HUES64 (cell line): ENCODE results near the gene TNFAIP8.
"Not testable (repeated sequence)": the region's sequence is repeated elsewhere in the genome, so short reads cannot be mapped to it uniquely, and the experiment has no call there.

Source experiments
- H3K27ac ChIP-seq: 2 replicates; pipeline ENCODE4 v1.7.0; 2013; ENCODE audit warnings: low read depth, low read length, inconsistent platforms
- H3K27me3 ChIP-seq: 2 replicates; pipeline ENCODE4 v1.6.1; 2013; ENCODE audit warnings: mild to moderate bottlenecking, low read length; ENCODE audit not compliant: insufficient read depth
- H3K36me3 ChIP-seq: 2 replicates; pipeline ENCODE4 v1.6.1; 2013; ENCODE audit warnings: mild to moderate bottlenecking, low read length; ENCODE audit not compliant: insufficient read depth
- H3K4me1 ChIP-seq: 2 replicates; pipeline ENCODE4 v1.6.1; 2013; ENCODE audit warnings: mild to moderate bottlenecking, low read length, moderate library complexity; ENCODE audit not compliant: insufficient read depth
- H3K4me3 ChIP-seq: 2 replicates; pipeline ENCODE4 v1.5.1; 2013; ENCODE audit warnings: mild to moderate bottlenecking, low read length, moderate library complexity
- H3K9ac ChIP-seq: 2 replicates; pipeline ENCODE4 v1.6.1; 2013; ENCODE audit warnings: mild to moderate bottlenecking, low read depth, low read length
- H3K9me3 ChIP-seq: 2 replicates; pipeline ENCODE4 v1.6.1; 2013; ENCODE audit warnings: low read depth, low read length; ENCODE audit not compliant: insufficient read depth
- WGBS: fragments of 150-250, 120-280 bp; methylation state at CpG from one replicate; pipeline ENCODE4 v1.1.7; 2013; ENCODE audit warnings: missing lambda C conversion rate; 5-methylcytosine and 5-hydroxymethylcytosine counted together

Gene TNFAIP8

DNA sequence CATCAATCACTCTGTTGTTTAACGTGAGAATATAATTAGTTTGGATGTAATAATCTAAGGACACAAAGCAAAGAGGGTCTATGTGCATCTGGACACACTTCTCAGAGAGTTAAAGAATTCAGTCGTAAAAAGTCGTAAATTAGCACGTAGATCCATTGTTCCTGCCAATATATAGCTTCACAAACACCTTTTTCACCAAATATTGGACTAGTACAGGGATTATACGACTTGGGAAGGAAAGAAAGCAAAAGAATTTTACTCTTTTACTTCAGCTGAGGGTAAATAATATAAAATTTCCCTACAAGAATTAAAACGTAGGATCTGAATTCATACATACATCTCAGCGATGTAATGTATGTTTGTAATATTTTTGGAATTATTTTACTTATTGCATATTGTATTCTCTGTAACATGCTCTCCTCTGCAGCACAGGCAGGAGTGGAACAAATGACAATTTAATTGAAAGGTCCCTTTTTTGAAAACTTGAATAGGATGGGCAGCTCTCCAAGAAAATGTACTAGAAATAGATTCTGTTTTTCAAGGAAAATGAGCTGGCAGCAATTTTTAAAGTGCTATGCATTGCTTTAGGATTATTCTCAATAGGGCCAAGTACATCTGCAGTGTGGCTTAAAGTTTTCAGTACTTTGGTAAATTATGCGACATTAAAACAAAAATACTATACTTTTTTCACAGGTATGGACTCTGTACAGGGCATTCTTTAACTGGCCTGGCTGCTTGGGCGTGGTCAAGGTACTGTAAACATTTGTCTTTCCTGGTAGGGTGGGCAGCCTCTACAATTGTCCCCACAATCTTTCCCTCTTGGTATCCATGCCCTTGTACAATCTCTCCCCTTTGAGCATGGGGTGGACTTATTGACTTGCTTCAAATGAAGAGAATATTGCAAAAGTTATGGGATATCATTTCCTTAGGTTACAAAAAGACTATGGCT lies 56.7 kb downstream of the TNFAIP8 start:
- Histone ChIP-seq H3K27ac (no peak overlapping the region), H3K4me1 (peaks cover 7% of the 10 kb centered on the region), H3K36me3 (no peaks in the 10 kb centered on the region), H3K27me3 (no peaks in the 10 kb centered on the region), H3K9me3 (no peaks in the 10 kb centered on the region), H3K9ac (no peak overlapping the region), H3K4me3 (peak overlapping the region; percentile 73)
- WGBS, result 36% methylated on average over 6 of the region's 9 CpGs

DNA sequence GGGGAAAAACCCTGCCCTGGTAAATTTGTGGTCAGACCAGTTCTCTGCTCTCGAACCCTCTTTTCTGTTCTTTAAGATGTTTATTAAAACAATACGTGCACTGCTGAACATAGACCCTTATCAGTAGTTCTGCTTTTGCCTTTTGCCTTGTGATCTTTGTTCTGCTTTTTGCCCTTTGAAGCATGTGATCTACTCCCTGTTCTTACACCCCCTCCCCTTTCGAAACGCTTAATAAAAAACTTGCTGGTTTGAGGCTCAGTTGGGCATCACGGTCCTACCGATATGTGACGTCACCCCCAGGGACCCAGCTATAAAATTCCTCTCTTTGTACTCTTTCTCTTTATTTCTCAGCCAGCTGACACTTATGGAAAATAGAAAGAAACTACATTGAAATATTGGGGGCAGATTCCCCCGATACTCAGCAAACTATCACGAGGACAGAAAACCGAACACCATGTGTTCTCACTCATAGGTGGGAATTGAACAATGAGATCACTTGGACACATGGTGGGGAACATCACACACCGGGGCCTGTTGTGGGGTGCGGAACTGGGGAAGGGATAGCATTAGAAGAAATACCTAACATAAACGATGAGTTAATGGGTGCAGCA lies 58.4 kb downstream of the TNFAIP8 start:
- WGBS, result 97% methylated on average over 13 of the region's 13 CpGs

DNA sequence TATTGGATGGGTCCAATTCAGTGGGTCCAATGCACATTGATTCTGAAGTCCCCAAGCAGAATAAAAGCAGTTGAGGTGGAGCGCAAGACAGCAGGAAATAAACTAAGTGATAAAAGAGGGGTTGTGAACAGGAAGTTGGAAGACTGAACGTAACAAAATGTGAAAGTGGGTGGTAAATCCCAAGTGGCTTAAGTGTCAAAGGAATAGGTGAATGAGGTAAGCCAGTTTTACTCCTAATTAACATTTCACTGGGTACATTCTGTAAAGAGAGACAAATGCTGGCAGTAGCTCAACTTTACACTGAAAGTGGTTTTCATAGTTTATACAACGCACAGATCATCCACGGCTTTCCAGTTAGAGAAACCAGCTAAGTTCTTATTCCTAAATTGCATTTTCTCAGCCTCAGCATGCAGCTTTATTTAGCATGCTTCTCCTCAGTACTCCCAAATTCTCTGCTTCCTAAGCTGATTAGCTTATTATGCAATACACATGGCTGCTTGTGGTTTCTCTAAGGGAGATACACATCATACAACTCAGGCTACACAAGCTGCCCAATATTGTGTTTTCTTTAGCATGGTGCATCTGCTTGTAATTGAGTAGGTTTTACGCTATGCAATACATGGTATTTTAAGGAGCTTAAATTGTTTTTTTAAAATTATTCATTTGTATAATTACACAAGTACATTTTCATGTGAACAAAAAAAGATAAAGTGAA lies 62.2 kb downstream of the TNFAIP8 start:
- Histone ChIP-seq H3K27me3 (no peaks in the 10 kb centered on the region), H3K9ac (no peak overlapping the region), H3K4me3 (no peak overlapping the region), H3K4me1 (peaks cover 10% of the 10 kb centered on the region; the same call in 1 of the 2 replicates), H3K9me3 (no peaks in the 10 kb centered on the region), H3K36me3 (no peaks in the 10 kb centered on the region), H3K27ac (no peak overlapping the region)
- 82% methylated on average over 4 of the region's 5 CpGs for WGBS

More for the DNA sequence above, 58.4 kb downstream of the TNFAIP8 start:
- not testable (repeated sequence) for H3K9me3 ChIP-seq, H3K36me3 ChIP-seq, H3K27ac ChIP-seq, H3K4me3 ChIP-seq, H3K9ac ChIP-seq, H3K27me3 ChIP-seq
- peaks cover 17% of the 10 kb centered on the region for H3K4me1 ChIP-seq

DNA sequence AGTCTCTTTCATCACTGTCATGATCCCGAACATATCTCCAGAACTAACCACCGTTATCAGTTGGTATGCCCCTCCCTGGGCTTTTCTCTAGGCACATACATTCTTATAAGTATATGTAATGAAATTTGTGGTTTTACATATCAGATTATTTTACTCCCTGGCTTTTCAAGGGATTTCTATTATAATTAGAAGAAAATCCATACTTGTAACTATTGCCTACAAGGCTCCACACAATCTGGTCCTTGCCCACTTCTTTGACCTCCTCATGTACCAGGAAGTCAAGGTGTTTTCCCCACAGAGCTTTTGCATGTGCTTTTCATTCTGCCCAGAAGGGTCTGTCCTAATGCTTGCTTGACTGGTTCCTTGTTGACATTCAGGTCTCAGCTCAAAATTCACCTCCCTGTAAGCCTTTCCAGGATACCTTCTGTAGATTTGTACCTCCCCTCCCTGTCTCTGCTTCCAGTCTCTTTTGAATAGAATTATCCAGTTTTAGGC lies 62.8 kb downstream of the TNFAIP8 start:
- Histone ChIP-seq H3K9ac (no peak overlapping the region), H3K4me1 (peaks cover 10% of the 10 kb centered on the region; the same call in 1 of the 2 replicates), H3K27me3 (no peaks in the 10 kb centered on the region), H3K27ac (no peak overlapping the region), H3K9me3 (no peaks in the 10 kb centered on the region), H3K4me3 (no peak overlapping the region), H3K36me3 (no peaks in the 10 kb centered on the region)
- WGBS, result 100% methylated on average over 2 of the region's 2 CpGs

DNA sequence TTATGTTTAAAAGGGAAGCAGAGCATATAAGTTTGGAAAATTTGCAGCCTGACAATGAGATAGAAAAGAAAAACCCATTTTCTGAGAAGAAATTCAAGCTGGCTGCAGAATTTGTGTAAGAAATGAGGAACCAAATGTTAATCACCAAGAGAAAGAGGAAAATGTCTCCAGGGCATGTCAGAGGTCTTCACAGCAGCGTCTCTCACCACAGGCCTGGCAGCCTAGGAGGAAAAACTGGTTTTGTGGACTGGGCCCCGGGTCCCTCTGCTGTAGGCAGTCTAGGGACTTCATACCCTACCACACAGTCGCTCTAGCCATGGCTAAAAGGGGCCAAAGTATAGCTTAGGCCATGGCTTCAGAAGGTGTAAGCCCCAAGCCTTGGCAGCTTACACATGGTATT lies 64.3 kb downstream of the TNFAIP8 start:
- H3K4me3 ChIP-seq, result no peak overlapping the region
- WGBS, result 94% methylated on average over 3 of the region's 3 CpGs
- no peaks in the 10 kb centered on the region for H3K9me3 ChIP-seq

DNA sequence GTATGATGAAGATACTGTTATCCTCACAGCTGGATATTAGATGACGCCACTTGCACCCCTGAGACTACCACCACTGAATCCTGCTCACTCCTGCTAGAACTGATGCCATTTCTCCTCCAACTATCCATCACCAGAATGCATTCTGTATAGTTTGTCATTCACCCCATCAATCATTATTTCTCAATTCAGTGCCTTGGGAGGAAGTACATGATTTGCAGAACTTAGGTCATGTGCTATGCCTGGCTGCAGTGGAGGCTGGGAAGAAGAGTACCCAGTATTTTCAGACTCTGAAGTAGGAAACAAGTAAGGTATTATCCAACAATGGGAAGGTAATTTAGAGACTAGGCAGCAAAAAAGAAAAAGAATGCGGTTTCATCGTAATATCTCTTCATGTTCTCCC lies 70.2 kb downstream of the TNFAIP8 start:
- Histone ChIP-seq H3K4me1 (no peaks in the 10 kb centered on the region), H3K27me3 (no peaks in the 10 kb centered on the region), H3K4me3 (no peak overlapping the region), H3K9me3 (no peaks in the 10 kb centered on the region), H3K9ac (no peak overlapping the region), H3K36me3 (no peaks in the 10 kb centered on the region), H3K27ac (no peak overlapping the region)
- WGBS, result 96% methylated on average over 3 of the region's 3 CpGs

More for the DNA sequence above, 64.3 kb downstream of the TNFAIP8 start:
- peaks cover 10% of the 10 kb centered on the region; the same call in 1 of the 2 replicates for H3K4me1 ChIP-seq
- H3K9ac ChIP-seq, result no peak overlapping the region
- H3K36me3 ChIP-seq, result no peaks in the 10 kb centered on the region
- H3K27ac ChIP-seq, result no peak overlapping the region
- no peaks in the 10 kb centered on the region for H3K27me3 ChIP-seq

DNA sequence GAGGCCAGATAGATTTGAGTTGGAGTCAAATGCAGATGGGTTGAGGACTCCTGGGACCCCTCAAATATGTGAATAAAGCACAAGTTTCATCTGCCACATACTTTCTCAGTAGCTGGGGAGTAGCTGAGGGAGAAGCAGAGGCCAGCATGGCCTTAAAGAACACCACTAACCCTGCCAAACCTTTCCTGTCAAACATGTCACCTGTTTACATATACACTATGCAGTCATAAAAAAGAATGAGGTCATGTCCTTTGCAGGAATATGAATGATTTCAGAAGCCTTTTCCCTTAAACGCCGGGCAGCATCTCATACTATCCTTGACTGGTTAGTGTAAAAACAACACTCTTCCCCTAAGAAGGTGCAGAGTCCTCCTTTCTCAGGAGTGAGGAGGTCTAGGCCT lies 71.2 kb downstream of the TNFAIP8 start:
- no peaks in the 10 kb centered on the region for H3K27me3 ChIP-seq
- no peak overlapping the region for H3K4me3 ChIP-seq
- H3K27ac ChIP-seq, result no peak overlapping the region
- no peaks in the 10 kb centered on the region for H3K9me3 ChIP-seq
- no CpG with 5 or more reads among the region's 2 CpGs for WGBS
- H3K4me1 ChIP-seq, result no peaks in the 10 kb centered on the region
- H3K9ac ChIP-seq, result no peak overlapping the region
- H3K36me3 ChIP-seq, result no peaks in the 10 kb centered on the region

DNA sequence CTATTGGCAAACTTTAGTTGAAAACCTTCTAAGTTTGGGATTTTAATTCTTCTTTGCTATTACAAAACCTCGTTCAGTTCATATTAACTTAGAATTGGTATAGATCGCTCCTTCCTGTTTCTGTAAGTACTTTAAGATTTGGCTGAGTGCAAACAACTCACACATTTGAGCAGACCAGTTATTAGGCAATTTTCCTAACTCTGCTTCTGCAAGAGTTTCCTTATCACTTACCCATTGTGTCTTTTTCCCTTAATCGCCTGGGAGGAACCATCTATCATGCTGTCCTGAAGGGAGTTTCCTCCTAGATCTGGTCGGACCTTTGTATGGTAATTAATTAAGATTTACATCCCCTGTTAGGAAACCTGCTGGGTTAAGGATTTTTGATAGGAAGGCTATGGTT lies 71.8 kb downstream of the TNFAIP8 start:
- H3K4me1 ChIP-seq, H3K27ac ChIP-seq, H3K9ac ChIP-seq, H3K36me3 ChIP-seq, H3K4me3 ChIP-seq, H3K27me3 ChIP-seq, H3K9me3 ChIP-seq: not testable (repeated sequence)
- 87% methylated on average over 4 of the region's 4 CpGs for WGBS

DNA sequence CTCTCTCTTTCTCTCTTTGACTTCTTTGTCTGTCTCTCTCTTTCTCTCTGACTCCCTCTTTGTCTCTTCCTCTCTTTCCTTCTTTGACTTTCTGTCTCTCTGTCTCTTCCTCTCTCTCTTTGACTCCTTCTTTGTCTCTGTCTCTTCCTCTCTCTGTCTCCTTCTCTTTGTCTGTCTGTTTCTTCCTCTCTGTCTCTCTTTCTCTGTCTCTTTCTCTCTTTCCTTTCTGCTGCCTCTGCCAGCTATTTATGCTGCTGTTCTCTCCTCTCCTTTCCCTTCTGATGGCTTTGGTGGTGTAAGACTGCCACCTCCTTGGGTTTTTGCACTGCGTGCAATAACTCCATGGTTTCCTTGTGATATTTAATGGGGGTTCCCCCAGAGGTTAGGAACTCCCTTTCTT lies 72.3 kb downstream of the TNFAIP8 start:
- H3K9ac ChIP-seq, result not testable (repeated sequence)

DNA sequence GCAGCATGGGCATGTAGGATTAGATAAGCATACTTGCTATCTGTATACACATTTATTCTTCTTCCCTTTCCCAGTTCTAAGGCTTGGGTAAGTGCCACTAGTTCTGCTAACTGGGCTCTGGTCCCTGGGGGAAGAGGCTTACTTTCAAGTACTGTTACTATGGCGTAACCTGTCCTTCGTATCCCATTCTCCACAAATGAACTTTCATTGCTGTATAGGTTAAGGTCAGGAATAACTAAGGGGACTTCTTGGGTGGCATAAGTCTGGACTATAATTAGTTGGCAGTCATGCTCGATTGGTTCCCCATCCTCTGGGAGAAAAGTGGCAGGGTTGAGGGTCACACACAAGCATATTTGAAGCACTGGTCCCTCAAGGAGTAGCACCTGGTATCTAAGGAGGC lies 72.8 kb downstream of the TNFAIP8 start:
- 95% methylated on average over 2 of the region's 3 CpGs for WGBS

More for the DNA sequence above, 72.3 kb downstream of the TNFAIP8 start:
- not testable (repeated sequence) for H3K4me3 ChIP-seq, H3K27me3 ChIP-seq, H3K27ac ChIP-seq, H3K36me3 ChIP-seq, H3K9me3 ChIP-seq, H3K4me1 ChIP-seq
- WGBS, result no CpG with 5 or more reads among the region's 1 CpG

DNA sequence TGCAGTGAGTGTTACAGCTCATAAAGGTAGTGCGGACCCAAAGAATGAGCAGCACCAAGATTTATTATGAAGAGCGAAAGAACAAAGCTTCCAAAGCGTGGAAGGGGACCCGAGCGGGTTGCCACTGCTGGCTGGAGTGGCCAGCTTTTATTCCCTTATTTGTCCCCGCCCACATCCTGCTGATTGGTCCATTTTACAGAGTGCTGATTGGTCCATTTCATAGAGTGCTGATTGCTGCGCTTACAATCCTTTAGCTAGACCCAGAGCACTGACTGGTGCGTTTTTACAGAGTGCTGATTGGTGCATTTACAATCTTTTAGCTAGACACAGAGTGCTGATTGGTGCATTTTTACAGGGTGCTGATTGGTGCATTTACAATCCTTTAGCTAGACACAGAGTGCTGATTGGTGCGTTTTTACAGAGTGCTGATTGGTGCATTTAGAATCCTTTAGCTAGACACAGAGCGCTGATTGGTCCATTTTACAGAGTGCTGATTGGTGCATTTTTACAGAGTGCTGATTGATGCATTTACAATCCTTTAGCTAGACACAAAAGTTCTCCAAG lies 76.9 kb downstream of the TNFAIP8 start:
- H3K27ac ChIP-seq, H3K4me3 ChIP-seq, H3K9ac ChIP-seq, H3K4me1 ChIP-seq, H3K36me3 ChIP-seq, H3K27me3 ChIP-seq: not testable (repeated sequence)
- H3K9me3 ChIP-seq, result peaks cover 15% of the 10 kb centered on the region; the same call in 1 of the 2 replicates
- 97% methylated on average over 10 of the region's 10 CpGs for WGBS

More for the DNA sequence above, 72.8 kb downstream of the TNFAIP8 start:
- not testable (repeated sequence) for H3K9ac ChIP-seq, H3K27me3 ChIP-seq, H3K36me3 ChIP-seq, H3K4me1 ChIP-seq, H3K4me3 ChIP-seq, H3K27ac ChIP-seq, H3K9me3 ChIP-seq
